DMS79 (cell line): ENCODE results near the gene HMGA1.
A peak's percentile ranks its signal among the peaks of the same experiment; 100 is the strongest.

ENCODE experiments used
- DNase-seq: peaks from one replicate; lab custom pipeline; 2025; lab: John Stamatoyannopoulos, UW

Gene HMGA1

GRCh38 chr6:34223956-34224940, 12.4 kb upstream of the HMGA1 start:
- peak; percentile 63 for DNase-seq

GRCh38 chr6:34225551-34225950, 11.1 kb upstream of the HMGA1 start:
- DNase-seq, result no peak

- DNase-seq, result no peak
Observed at GRCh38 chr6:34226066-34226465, 10.6 kb upstream of the HMGA1 start.

GRCh38 chr6:34226731-34227586, 9.7 kb upstream of the HMGA1 start:
- DNase-seq, result no peak

- no peak for DNase-seq
Observed at GRCh38 chr6:34227761-34228421, 8.8 kb upstream of the HMGA1 start.

GRCh38 chr6:34229877-34230276, 6.8 kb upstream of the HMGA1 start:
- DNase-seq, result no peak

GRCh38 chr6:34230653-34231371, 5.9 kb upstream of the HMGA1 start:
- no peak for DNase-seq

GRCh38 chr6:34231566-34232336, 4.9 kb upstream of the HMGA1 start:
- no peak for DNase-seq

- DNase-seq, result no peak
Observed at GRCh38 chr6:34232901-34233300, 3.8 kb upstream of the HMGA1 start.

- no peak for DNase-seq
Observed at GRCh38 chr6:34233867-34234266, 2.8 kb upstream of the HMGA1 start.

- DNase-seq, result no peak
Observed at GRCh38 chr6:34234667-34235306, 1.9 kb upstream of the HMGA1 start.

- DNase-seq, result no peak
Observed at GRCh38 chr6:34235307-34236130, 1.2 kb upstream of the HMGA1 start.

- no peak for DNase-seq
Observed at GRCh38 chr6:34236131-34236442, 586 bp upstream of the HMGA1 start.

GRCh38 chr6:34237316-34237721, 646 bp downstream of the HMGA1 start:
- DNase-seq, result no peak

- DNase-seq, result peak; percentile 12
Observed at GRCh38 chr6:34237722-34238584, 1.3 kb downstream of the HMGA1 start.

GRCh38 chr6:34238585-34239499, 2.2 kb downstream of the HMGA1 start:
- no peak for DNase-seq

GRCh38 chr6:34239500-34239825, 2.8 kb downstream of the HMGA1 start:
- no peak for DNase-seq

- DNase-seq, result no peak
Observed at GRCh38 chr6:34239893-34240292, 3.2 kb downstream of the HMGA1 start.
